Gastroesophageal sphincter (tissue), 4 donors: ENCODE measurements around the gene ATP11A. TPM values are rescaled to one million over a fixed set of nuclear protein-coding genes. Genes with fewer than 3 reads are reported as not detected.

Source experiments
- ATAC-seq: fragments of 150-250 bp; one replicate; pipeline ENCODE4 v1.9.1; 2016; ENCODE audit warnings: mild to moderate bottlenecking, moderate library complexity
- H3K27ac ChIP-seq, 4 donors: fragments of 200-600 bp; sonication (generic) in 3 of 4; 1 replicate in 3 of 4; 2 replicates in 1 of 4; pipeline ENCODE4 v1.5.1; 2016 to 2019
- H3K27me3 ChIP-seq: fragments of 200-600 bp; sonication (generic); one replicate; pipeline ENCODE4 v1.5.1; 2019
- H3K36me3 ChIP-seq, 2 donors: fragments of 200-600 bp; sonication (generic); one replicate each; pipeline ENCODE4 v1.5.1; 2019; ENCODE audit warnings: control low read depth in 1 of 2
- H3K4me1 ChIP-seq, 3 donors: fragments of 200-600 bp; sonication (generic); 1 replicate in 2 of 3; 2 replicates in 1 of 3; pipeline ENCODE4 v1.5.1; 2016 to 2019; ENCODE audit warnings: control low read depth in 2 of 3
- H3K4me3 ChIP-seq, 2 donors: fragments of 200-600 bp; sonication (generic); one replicate each; pipeline ENCODE4 v1.5.1; 2019; ENCODE audit warnings: mild to moderate bottlenecking in 1 of 2, moderate library complexity in 1 of 2
- H3K9me3 ChIP-seq, 3 donors: fragments of 200-600 bp; sonication (generic); one replicate each; pipeline ENCODE4 v1.5.1; 2017 to 2019; ENCODE audit warnings: control low read depth in 2 of 3
- EP300 ChIP-seq: sonication (generic); formaldehyde crosslinking; IDR thresholded peaks from one replicate; pipeline ENCODE4 v1.6.1; 2017; ENCODE audit warnings: antibody characterized with exemption, mild to moderate bottlenecking
- POLR2A ChIP-seq, 2 donors: fragments of 450-650 bp; IDR thresholded peaks; one replicate each; pipeline ENCODE4 v1.6.1; 2017; ENCODE audit warnings: antibody characterized with exemption in 2 of 2, mild to moderate bottlenecking in 2 of 2, moderate library complexity in 1 of 2
- POLR2AphosphoS5 ChIP-seq: sonication (generic); formaldehyde crosslinking; IDR thresholded peaks from one replicate; pipeline ENCODE4 v1.6.1; 2017; ENCODE audit warnings: antibody characterized with exemption
- WGBS, 2 donors: methylation state at CpG; one replicate each; pipeline ENCODE4 v1.1.5; 2018; ENCODE audit warnings: low coverage in 1 of 2; 5-methylcytosine and 5-hydroxymethylcytosine counted together
- total RNA-seq, 4 donors: library from RNA; depleted of rRNA; stranded (reverse); fragments of >200 nt; gene quantifications; one replicate each; pipeline ENCODE4 v1.1.0, GENCODE V29; 2016
- TF ChIP-seq, protein P1 (sequence below), 4 experiments: fragments of 200-600 bp in 2 of 4; fragments of 450-650 bp in 2 of 4; sonication (generic) in 1 of 4; IDR thresholded peaks; one replicate each; pipeline ENCODE4 v1.5.1; 2017 to 2019; ENCODE audit warnings: antibody characterized with exemption in 4 of 4, mild to moderate bottlenecking in 2 of 4, moderate library complexity in 2 of 4

ATP11A gene
- total RNA-seq, 4 donors from 2014 or later: 12.9 to 21.7 (median 17.1) TPM

DNA sequence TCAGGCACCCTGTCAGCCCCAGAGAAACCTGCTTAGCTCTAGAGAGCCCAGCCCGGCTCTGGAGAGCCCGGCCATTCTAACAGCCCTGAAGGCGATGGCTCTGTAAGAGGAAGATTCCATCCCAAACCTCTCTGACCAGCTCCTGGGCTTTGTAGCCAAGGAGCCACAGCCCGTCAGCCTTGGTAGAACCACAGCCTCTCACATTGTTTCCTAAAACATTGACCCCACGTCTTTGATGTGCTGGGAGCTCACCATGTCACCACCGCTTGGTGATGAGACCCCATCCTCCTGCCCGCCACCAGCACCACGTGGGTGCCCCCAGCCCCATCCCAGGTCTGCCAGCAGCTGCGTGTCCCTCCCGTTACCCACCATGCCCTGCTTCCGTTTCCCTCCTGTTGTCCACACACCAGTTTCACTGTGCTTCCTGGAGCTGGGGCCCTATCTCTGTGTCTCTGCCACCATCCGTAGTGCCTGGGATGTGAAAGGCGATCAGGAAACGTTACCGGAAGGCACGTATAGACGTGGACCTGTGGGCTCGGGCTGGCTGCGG lies 185.0 kb downstream of the ATP11A start:
- H3K27me3 ChIP-seq: no peaks in the 10 kb centered on the region
- peak overlapping the region in 1 of 4 donors; percentile 38 for H3K27ac ChIP-seq
- H3K4me1 ChIP-seq: peaks cover 0 to 11% (median 0%) of the 10 kb centered on the region in 3 donors
- no peaks in the 10 kb centered on the region for H3K9me3 ChIP-seq
- H3K36me3 ChIP-seq: peaks cover 0 to 54% of the 10 kb centered on the region in 2 donors
- 83 to 90% methylated on average over 7 to 10 of the region's 19 CpGs for WGBS, 2 donors
- ATAC-seq: no peak
- no peak for TF ChIP-seq POLR2AphosphoS5
- TF ChIP-seq, protein P1, sequence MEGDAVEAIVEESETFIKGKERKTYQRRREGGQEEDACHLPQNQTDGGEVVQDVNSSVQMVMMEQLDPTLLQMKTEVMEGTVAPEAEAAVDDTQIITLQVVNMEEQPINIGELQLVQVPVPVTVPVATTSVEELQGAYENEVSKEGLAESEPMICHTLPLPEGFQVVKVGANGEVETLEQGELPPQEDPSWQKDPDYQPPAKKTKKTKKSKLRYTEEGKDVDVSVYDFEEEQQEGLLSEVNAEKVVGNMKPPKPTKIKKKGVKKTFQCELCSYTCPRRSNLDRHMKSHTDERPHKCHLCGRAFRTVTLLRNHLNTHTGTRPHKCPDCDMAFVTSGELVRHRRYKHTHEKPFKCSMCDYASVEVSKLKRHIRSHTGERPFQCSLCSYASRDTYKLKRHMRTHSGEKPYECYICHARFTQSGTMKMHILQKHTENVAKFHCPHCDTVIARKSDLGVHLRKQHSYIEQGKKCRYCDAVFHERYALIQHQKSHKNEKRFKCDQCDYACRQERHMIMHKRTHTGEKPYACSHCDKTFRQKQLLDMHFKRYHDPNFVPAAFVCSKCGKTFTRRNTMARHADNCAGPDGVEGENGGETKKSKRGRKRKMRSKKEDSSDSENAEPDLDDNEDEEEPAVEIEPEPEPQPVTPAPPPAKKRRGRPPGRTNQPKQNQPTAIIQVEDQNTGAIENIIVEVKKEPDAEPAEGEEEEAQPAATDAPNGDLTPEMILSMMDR (IDR thresholded peaks at IDR 0.05): no peak
- no peak for TF ChIP-seq POLR2A (IDR thresholded peaks at IDR 0.05)
- no peak for TF ChIP-seq EP300
- no peak overlapping the region for H3K4me3 ChIP-seq

DNA sequence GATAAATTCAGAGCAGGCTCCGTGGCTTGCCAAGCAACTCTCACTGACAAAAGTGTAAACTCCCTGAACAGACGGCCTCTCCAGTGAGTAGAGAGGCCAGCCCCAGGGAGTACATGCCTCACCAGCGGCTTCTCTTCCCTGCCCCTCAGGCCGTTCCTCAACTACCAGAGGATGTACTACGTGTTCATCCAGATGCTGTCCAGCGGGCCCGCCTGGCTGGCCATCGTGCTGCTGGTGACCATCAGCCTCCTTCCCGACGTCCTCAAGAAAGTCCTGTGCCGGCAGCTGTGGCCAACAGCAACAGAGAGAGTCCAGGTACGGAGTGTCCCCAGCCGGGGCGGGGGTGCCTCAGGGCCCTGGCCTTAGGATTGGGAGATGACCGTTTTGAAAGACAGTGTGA lies 185.8 kb downstream of the ATP11A start:
- H3K4me3 ChIP-seq: no peak overlapping the region
- WGBS, 2 donors: 76% methylated on average over 6 of the region's 15 CpGs; no CpG with 5 or more reads in 1 of the 2 donors
- no peak overlapping the region for H3K27ac ChIP-seq
- TF ChIP-seq POLR2AphosphoS5 (no peak), POLR2A (IDR thresholded peaks at IDR 0.05) (no peak), EP300 (no peak)
- TF ChIP-seq, protein P1 (IDR thresholded peaks at IDR 0.05): no peak
- peaks cover 0 to 11% (median 0%) of the 10 kb centered on the region in 3 donors for H3K4me1 ChIP-seq
- ATAC-seq: no peak
- H3K9me3 ChIP-seq: no peaks in the 10 kb centered on the region
- no peaks in the 10 kb centered on the region for H3K27me3 ChIP-seq
- peaks cover 0 to 61% of the 10 kb centered on the region in 2 donors for H3K36me3 ChIP-seq

DNA sequence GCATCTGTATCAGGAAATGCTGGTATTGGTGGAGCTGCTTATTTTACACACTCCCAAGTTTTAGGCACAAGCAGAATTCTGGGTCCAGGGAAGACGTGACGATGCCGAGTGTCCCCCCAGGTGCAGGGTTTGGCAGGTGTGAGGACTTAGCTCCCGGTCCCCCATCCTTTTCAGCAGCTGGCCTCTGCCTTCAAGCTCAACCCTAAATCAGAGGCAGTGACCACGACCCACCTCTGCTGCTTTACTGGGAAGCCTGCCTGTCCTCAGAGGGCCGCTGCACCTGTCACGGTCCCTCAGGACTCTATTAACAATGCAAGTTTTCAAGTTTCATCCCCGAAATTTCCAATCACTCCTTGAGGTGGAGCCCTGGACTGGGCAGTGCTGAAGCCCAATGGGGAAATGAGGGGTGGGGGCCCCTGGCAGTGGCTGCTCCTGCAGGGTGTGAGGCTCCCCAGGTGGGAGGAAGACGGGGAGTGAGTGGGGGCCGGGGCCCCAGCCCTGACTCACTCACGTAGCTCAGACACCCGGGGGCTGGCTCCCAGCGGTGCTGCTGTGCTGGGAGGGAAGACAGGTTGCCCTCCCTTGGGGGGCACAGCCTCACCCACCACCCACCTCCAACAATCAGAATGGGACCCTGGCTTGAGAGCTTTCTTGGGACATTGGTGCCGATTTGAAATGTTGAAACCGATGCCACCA lies 186.6 kb downstream of the ATP11A start:
- WGBS, 2 donors: 69 to 87% methylated on average over 5 to 6 of the region's 15 CpGs
- Histone ChIP-seq H3K36me3 (peaks cover 0 to 68% of the 10 kb centered on the region in 2 donors), H3K4me1 (peaks cover 0 to 11% (median 0%) of the 10 kb centered on the region in 3 donors), H3K27ac (no peak overlapping the region), H3K9me3 (no peaks in the 10 kb centered on the region), H3K27me3 (no peaks in the 10 kb centered on the region), H3K4me3 (no peak overlapping the region)
- no peak for ATAC-seq
- TF ChIP-seq POLR2A (IDR thresholded peaks at IDR 0.05) (no peak), EP300 (no peak), POLR2AphosphoS5 (no peak)
- TF ChIP-seq, protein P1 (IDR thresholded peaks at IDR 0.05): no peak

DNA sequence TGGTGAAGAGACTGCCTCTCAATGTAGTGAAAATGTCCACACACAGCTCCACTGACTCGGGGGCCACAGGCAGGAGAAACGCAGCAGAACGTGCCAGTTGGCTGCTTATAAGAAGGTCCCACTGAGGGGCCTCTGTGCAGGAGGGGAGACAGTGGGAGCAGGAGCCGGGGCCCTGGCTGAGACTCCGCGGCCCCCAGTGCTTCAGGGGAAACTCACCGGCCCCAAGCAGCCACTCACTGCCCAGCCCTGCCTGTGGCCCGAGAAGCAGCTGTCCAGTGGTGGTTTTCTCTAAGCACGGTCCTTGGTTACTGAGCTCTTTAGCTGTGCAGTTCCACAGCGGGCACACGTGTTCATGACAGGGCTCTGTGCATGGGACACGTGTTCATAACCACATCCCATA lies 187.2 kb downstream of the ATP11A start:
- no peak for ATAC-seq
- H3K27ac ChIP-seq: no peak overlapping the region
- peaks cover 0 to 11% (median 0%) of the 10 kb centered on the region in 3 donors for H3K4me1 ChIP-seq
- no peaks in the 10 kb centered on the region for H3K27me3 ChIP-seq
- TF ChIP-seq POLR2AphosphoS5: no peak
- no peak for TF ChIP-seq EP300
- TF ChIP-seq POLR2A (IDR thresholded peaks at IDR 0.05): no peak
- TF ChIP-seq, protein P1 (IDR thresholded peaks at IDR 0.05): no peak
- H3K4me3 ChIP-seq: no peak overlapping the region
- peaks cover 0 to 68% of the 10 kb centered on the region in 2 donors for H3K36me3 ChIP-seq
- H3K9me3 ChIP-seq: no peaks in the 10 kb centered on the region
- 75% methylated on average over 5 of the region's 12 CpGs; no CpG with 5 or more reads in 1 of the 2 donors for WGBS, 2 donors

DNA sequence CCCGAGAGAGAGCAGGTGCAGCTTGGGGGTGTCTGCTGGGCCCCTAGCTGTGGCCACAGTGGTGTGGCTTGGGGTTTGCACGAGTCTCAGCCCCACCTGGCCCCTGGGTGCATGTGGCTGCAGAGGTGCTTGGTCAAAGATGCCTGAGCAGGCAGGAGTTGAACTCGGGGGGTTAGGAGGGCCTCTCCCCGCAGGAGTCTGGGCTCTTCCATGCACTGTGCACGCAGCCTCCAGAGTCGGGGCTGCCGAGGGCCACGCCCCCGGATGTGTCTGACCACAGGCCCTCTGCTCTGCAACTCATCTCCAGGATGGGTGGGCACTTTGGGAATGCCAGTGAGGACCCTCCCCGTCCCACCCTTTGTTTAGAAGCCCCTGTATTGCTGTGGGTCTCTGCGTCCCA lies 187.7 kb downstream of the ATP11A start:
- no peaks in the 10 kb centered on the region for H3K27me3 ChIP-seq
- TF ChIP-seq EP300: no peak
- TF ChIP-seq, protein P1 (IDR thresholded peaks at IDR 0.05): no peak
- TF ChIP-seq POLR2AphosphoS5: no peak
- TF ChIP-seq POLR2A (IDR thresholded peaks at IDR 0.05): no peak
- H3K36me3 ChIP-seq: peaks cover 0 to 71% of the 10 kb centered on the region in 2 donors
- no peaks in the 10 kb centered on the region for H3K9me3 ChIP-seq
- H3K4me3 ChIP-seq: no peak overlapping the region
- no peak for ATAC-seq
- H3K27ac ChIP-seq: no peak overlapping the region
- WGBS, 2 donors: no CpG with 5 or more reads among the region's 11 CpGs
- peaks cover 0 to 11% (median 0%) of the 10 kb centered on the region in 3 donors for H3K4me1 ChIP-seq
